Thoracic aorta (tissue), 2 donors: ENCODE measurements around the gene LITAFD. TPM values are rescaled to one million over a fixed set of nuclear protein-coding genes. Genes with fewer than 3 reads are reported as not detected.

Experiments used
- ATAC-seq: fragments of 150-250 bp; one replicate; pipeline ENCODE4 v1.8.0; 2017; ENCODE audit warnings: low read depth; ENCODE audit not compliant: insufficient number of reproducible peaks, low FRiP score
- DNase-seq: peaks from one replicate; pipeline ENCODE4 v3.0.0-alpha.2; 2020; ENCODE audit warnings: low spot score
- H3K27ac ChIP-seq, 2 donors: fragments of 200-600 bp; sonication (generic); 1 replicate in 1 of 2; 2 replicates in 1 of 2; pipeline ENCODE4 v1.5.1; 2016; ENCODE audit warnings: mild to moderate bottlenecking in 2 of 2, moderate library complexity in 2 of 2
- H3K27me3 ChIP-seq: fragments of 200-600 bp; sonication (generic); replicated peaks from 2 replicates; pipeline ENCODE4 v1.6.0; 2016; ENCODE audit warnings: mild to moderate bottlenecking; ENCODE audit not compliant: insufficient read depth
- H3K36me3 ChIP-seq: fragments of 200-600 bp; sonication (generic); one replicate; pipeline ENCODE4 v1.5.1; 2016
- H3K4me1 ChIP-seq, 2 donors: fragments of 200-600 bp; sonication (generic); 1 replicate in 1 of 2; 2 replicates in 1 of 2; pipeline versions ENCODE4 v1.5.1 to v1.6.0; 2016; ENCODE audit warnings: low read depth in 2 of 2, mild to moderate bottlenecking in 1 of 2; ENCODE audit not compliant: control insufficient read depth in 1 of 2
- H3K4me3 ChIP-seq: fragments of 200-600 bp; sonication (generic); 2 replicates; pipeline ENCODE4 v1.5.1; 2016; ENCODE audit warnings: mild to moderate bottlenecking
- H3K9me3 ChIP-seq: fragments of 200-600 bp; sonication (generic); 2 replicates; pipeline ENCODE4 v1.5.1; 2016
- CTCF ChIP-seq: fragments of 200-600 bp; sonication (generic); IDR thresholded peaks from one replicate; pipeline ENCODE4 v1.5.1; 2019; ENCODE audit warnings: antibody characterized with exemption
- total RNA-seq, 2 donors: library from RNA; depleted of rRNA; stranded (reverse); fragments of >200 nt; gene quantifications; one replicate each; pipeline versions ENCODE4 v1.1.0 to v1.2.3, GENCODE V29; 2016

Gene LITAFD
- total RNA-seq, 2 donors from 2014 or later = not detected

DNA sequence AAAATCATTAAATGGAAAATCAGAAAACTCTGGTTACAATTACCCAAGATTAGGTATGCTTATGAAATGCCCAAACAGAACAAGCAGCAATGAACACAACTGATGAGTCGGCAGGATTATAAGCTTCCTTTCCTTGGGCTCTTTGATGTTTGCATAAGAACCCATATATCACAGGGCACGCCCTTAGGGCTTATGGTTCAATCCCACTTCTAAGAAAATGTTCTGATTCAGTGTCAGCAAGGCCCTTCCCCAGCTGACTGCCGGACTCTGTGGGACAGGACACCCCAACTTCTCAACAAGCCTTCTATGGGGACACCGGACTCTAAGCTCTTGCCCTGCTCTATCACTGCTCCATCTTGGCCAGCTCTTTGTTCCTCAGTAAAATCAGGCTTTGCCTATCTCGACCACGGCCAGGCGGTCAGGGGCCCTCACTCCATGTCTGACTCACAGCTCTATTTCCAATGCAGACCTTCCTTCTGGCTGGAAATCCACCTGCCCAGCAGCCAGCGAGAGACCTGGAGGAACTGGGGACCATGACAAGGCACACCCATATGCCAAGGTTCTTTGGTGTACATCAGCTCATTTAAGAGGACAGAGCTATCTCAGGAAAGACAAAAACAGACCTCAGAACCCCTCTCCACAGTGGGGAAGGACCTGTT, 26.8 kb downstream of the LITAFD start:
- Histone ChIP-seq H3K27ac (no peak overlapping the region), H3K4me3 (no peak overlapping the region), H3K9me3 (no peaks in the 10 kb centered on the region), H3K36me3 (peaks cover 40% of the 10 kb centered on the region), H3K4me1 (peaks cover 7 to 14% of the 10 kb centered on the region in 2 donors), H3K27me3 (no peaks in the 10 kb centered on the region)
- no peak for TF ChIP-seq CTCF
- ATAC-seq (no peak), DNase-seq (no peak)

- no peak for ATAC-seq
- no peak for TF ChIP-seq CTCF
- H3K4me3 ChIP-seq = no peak overlapping the region
- H3K27me3 ChIP-seq = no peaks in the 10 kb centered on the region
- no peak overlapping the region for H3K27ac ChIP-seq
- peaks cover 40% of the 10 kb centered on the region for H3K36me3 ChIP-seq
- H3K9me3 ChIP-seq = no peaks in the 10 kb centered on the region
- no peak for DNase-seq
- peaks cover 7 to 14% of the 10 kb centered on the region in 2 donors for H3K4me1 ChIP-seq
These were observed 28.7 kb downstream of the LITAFD start for GRCh38 chr16:8910811-8911210.

DNA sequence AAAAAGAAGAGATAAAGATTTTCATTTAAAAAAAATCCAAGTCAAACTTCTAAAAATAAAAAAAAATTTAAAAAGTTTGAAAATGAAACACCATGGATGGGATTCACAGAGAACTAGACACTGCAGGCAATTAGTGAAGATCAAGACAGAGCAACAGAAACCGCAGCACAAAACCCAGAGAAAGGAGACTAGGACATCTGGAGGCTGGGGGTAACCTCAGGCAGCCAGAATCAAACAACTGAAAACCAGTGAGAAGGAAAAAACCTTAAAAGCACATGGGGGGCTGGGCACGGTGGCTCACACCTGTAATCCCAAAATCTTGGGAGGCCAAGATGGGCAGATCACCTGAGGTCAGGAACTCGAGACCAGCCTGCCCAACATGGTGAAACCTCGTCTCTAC, 30.6 kb downstream of the LITAFD start:
- H3K27me3 ChIP-seq = no peaks in the 10 kb centered on the region
- H3K36me3 ChIP-seq = peaks cover 35% of the 10 kb centered on the region
- no peaks in the 10 kb centered on the region for H3K9me3 ChIP-seq
- no peak overlapping the region for H3K4me3 ChIP-seq
- H3K4me1 ChIP-seq = no peaks in the 10 kb centered on the region
- TF ChIP-seq CTCF = no peak
- DNase-seq (no peak), ATAC-seq (no peak)
- no peak overlapping the region for H3K27ac ChIP-seq

GRCh38 chr16:8914098-8914497, 31.9 kb downstream of the LITAFD start:
- no peaks in the 10 kb centered on the region for H3K4me1 ChIP-seq
- peaks cover 34% of the 10 kb centered on the region for H3K36me3 ChIP-seq
- H3K27me3 ChIP-seq = no peaks in the 10 kb centered on the region
- H3K9me3 ChIP-seq = no peaks in the 10 kb centered on the region
- no peak overlapping the region for H3K4me3 ChIP-seq
- H3K27ac ChIP-seq = no peak overlapping the region
- ATAC-seq (no peak), DNase-seq (no peak)
- TF ChIP-seq CTCF = no peak

DNA sequence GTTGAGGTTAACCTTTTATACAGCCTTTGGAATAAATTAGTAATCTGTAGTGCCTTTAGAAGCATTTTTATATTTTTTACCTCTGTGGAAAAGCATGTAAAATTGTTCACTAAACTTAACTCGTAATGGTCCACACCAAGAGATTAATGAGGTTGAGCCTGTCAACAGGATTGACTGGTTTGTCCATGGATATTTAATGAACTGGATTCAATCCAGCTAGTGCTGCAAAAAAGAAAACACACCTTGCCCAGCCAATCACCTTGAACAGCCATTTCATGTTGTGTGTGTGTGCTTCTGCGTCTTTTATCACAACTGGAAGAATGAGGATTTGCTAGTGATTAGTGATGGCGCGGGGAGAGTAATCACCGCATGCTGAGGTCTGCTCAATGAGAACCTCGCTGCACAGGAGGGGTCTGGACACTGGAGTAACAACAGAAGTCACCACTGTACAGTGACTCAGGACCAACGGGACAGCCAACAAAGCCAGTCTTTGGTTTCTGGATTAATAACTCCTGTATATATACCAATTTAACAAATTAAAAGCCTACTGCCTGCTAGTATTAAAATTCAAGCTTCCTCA, 33.7 kb downstream of the LITAFD start:
- no peak for TF ChIP-seq CTCF
- H3K9me3 ChIP-seq = no peaks in the 10 kb centered on the region
- no peak overlapping the region for H3K27ac ChIP-seq
- peaks cover 41% of the 10 kb centered on the region for H3K36me3 ChIP-seq
- H3K4me1 ChIP-seq = no peaks in the 10 kb centered on the region
- ATAC-seq = no peak
- H3K4me3 ChIP-seq = no peak overlapping the region
- no peak for DNase-seq
- no peaks in the 10 kb centered on the region for H3K27me3 ChIP-seq
